HG02981 (cell line): Measurements from ENCODE around the gene CMTM3.
"Not testable (repeated sequence)": the region's sequence is repeated elsewhere in the genome, so short reads cannot be mapped to it uniquely, and the experiment has no call there.

Experiments used
- ATAC-seq: cut with Tn5 transposase; IDR thresholded peaks from one replicate; pipeline ENCODE4 v1.9.1; 2021; ENCODE audit warnings: mild to moderate bottlenecking, moderate library complexity; ENCODE audit not compliant: unreplicated experiment

CMTM3 gene

DNA sequence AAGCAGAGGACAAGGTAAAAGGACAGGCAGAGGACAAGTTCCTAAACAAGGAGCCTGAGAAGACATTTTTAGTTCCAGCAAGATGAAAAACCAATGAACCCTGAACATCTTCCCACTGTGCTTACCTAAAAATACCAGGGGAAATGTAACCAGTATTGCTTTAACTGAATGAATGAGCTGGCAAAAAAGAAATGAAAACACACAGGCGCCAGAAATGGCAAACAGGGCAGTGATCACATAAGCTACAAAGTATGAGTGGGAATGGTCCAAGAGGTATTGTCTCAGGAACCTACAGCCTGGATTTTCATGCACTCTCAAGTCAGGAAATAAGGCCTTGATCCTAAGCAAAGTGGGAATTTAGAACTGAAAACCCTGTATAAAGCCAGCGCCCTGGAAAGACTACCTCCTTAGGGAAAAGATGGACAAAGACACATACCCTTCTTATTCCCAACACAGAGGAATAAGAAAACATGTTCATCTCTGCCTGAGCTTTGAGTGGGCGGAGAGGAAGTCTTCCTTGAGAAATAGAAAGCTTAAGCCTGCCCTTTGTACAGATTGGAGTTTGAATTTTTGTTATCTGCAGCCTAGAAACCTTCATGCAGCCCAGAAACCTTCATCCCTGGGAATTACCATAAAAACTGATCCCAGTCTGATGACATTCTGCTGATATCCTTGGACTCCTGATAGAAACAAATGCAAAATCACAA lies 23.1 kb upstream of the CMTM3 start:
- no peak for ATAC-seq

DNA sequence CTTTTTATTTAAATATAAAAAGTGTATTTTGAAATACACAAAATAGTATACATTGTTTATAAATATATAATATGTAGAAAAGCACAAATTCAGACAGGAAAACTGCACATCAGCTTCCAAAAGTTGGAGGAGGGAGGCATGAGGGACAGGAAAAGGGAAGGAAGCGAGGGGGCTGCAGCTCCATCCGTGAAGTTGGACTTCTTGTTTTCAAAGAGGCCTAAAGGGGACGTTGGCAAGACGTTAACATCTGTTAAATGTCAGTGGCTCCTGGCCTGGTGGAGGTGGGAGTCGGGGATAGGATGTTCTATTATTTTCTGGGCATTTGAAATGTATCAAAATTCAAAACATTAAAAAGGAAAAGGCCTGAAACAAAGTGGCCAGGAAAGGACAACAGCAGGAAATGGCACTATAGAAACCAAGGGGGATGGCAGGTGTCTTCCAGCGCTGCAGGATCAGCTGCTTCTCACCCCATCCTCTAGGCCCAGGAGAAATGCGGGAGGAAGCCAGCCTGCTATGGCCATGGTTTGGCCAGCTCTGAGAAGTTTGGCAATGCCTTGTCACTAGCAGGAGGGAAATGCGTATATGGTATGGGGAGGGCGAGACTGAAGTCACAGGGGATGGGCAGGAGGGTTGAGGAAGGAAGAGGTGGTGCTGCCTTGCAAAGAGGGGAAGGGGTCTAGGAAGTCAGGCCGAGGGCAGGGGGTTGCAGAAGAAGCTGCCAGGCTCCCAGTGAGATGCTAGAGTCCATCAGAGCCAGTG lies 18.8 kb upstream of the CMTM3 start:
- ATAC-seq, result no peak

DNA sequence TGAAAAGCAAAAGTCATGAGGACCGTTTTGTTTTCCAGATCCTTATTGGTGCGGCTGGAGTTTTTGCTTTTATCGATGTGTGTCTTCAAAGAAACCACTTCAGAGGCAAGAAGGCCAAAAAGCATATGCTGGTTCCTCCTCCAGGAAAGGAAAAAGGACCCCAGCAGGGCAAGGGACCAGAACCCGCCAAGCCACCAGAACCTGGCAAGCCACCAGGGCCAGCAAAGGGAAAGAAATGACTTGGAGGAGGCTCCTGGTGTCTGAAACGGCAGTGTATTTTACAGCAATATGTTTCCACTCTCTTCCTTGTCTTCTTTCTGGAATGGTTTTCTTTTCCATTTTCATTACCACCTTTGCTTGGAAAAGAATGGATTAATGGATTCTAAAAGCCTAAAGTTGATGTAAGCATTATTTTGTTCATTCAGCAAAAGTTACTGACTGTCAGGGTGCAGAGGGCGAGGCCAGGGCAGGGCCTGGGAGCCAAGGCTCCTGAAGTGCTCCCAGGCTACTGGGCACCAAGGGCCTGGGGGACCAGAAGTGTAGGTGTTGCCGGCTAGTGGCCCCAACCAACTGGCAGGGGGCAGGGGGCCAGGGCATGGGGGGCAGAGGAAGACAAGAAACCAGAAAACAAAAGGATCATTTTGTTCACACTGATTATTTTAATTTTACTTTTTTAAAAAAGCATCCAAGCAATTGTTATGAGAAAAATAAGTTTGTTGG lies 16.5 kb upstream of the CMTM3 start:
- no peak for ATAC-seq

DNA sequence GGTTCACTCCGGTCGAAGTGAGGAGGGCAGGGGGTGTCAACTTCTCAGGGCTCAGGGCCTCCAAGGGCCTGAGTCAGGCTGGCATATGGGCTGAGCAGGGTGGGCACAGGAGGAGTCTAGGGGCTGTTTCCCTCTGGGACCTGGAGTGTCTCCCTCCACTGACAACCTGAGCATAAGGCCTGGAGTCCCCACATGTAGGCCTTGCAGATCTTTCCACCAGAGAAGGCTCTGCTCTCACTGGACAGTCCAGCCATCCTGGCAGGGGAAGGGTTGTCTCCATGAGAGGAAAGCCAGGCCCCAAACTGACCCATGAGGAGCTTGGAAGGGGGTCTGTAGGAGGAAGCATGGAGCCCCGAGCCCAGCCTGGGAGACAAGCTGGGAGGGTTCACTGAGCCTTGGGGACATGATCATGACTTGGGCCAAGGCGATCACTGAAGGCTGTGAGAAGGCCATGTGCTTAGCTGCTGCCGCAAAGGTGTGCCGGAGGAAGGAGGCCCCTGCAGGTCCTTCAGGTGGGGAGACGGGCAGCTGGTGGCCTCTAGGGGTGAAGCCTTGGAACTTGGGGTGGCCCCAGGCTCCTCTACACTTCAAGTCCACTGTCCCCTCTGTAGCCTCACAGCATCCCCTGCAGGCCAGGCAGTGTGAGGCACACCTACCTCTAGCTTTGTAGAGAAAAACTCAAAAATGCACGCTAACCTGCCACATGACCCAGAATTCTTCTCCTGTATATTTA lies 15.4 kb upstream of the CMTM3 start:
- ATAC-seq, result peak; percentile 61

DNA sequence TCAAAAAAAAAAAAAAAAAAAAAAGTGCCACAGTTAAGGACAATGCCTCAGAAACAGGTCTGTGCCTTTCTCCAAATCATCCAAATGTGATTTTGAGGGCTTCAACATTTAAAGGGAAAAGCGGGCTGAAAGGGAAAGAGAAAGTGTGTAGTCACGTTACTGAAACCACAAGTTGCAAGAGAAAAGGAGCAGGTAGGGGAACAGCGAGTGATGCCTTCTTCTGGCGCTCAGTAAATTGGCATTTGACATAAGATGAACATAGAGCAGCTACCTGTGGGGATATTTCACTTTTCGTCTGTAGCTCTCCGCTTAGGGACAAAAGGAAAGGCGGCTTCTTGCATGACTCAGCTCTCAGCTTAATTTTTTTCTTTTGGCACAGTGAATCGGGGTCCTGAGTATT lies 14.2 kb upstream of the CMTM3 start:
- no peak for ATAC-seq

DNA sequence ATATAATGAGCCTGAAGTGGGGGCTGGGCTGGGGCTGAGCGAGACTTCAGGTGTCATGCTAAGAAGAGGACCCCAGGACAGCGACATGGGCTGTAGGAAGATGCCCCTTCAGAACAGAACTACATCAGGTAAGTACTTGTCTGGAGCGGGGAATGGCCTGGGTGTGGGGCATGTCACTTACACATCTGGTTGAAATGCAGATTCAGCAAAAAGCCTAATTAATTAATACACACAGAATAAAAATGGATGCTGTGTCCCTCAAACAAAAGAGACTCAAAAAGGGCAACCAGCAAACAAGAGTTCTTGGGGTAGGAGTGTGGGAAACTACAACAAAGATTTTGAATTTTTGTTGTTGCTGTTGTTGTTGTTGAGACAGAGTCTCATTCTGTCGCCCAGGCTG lies 13.5 kb upstream of the CMTM3 start:
- no peak for ATAC-seq

DNA sequence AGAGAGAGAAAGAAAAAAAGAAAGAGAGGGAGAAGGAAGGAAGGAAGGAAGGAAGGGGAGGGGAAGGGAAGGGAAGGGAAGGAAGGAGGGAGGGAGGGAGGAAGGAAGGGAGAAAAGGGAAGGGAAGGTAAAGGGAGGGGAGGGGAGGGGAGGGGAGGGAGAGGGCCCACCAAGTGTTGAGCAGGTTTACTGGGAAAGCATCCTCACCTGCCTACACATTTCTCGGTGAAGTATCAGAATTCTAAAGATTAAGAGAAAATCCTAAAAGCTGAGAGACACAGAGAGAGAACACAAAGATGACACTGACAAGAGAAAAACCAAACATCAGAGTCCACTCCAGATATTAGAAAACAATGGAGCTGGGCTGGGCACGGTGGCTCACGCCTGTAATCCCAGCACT lies 12.3 kb upstream of the CMTM3 start:
- ATAC-seq, result no peak

DNA sequence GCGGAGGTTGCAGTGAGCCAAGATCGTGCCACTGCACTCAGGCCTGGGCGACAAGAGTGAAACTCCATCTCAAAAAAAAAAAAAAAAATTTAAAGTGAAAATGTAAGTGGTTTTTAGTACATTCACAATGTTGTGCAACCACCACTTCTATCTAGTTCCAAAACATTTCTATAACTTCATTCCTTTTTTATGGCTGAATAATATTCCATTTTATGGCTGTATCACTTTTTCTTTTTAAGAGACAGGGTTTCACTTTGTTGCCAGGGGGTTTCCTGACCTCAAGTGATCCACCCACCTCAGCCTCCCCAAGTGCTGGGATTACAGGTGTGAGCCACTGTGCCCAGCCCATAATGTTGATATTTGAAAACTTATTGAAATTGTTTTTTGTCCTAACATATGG lies 11.7 kb upstream of the CMTM3 start:
- ATAC-seq, result no peak

DNA sequence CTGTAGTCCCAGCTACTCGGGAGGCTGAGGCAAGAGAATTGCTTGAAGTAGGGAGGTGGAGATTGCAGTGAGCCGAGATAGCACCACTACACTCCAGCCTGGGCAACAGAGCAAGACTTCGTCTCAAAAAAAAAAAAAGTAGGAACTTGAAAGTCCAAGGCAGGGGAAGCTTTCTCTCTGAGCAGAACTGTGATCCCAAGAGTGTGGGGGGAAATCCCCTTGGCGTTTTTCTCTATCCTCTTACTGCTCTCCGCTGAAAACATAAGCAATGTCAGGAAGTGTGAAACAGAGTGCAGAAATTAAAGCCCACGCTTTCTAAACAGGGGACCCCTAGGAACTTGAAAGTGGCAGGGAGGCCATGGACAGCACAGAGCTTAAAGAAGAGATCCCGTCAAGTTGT lies 9.8 kb upstream of the CMTM3 start:
- ATAC-seq, result no peak

DNA sequence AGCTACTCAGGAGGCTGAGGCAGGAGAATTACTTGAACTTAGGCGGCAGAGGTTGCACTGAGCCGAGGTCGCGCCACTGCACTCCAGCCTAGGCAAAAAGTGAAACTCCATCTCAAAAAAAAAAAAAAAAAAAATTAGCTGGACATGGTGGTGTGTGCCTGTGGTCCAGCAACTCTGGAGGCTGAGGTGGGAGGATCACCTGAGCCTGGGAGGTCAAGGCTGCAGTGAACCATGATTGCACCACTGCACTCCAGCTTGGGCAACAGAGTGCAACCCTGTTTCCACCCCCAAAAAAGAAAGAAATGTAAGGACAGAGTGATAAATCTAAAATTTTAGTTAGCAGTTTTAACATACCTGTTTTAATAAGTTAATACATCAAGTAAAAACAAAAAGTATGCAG lies 7.9 kb upstream of the CMTM3 start:
- ATAC-seq, result not testable (repeated sequence)

DNA sequence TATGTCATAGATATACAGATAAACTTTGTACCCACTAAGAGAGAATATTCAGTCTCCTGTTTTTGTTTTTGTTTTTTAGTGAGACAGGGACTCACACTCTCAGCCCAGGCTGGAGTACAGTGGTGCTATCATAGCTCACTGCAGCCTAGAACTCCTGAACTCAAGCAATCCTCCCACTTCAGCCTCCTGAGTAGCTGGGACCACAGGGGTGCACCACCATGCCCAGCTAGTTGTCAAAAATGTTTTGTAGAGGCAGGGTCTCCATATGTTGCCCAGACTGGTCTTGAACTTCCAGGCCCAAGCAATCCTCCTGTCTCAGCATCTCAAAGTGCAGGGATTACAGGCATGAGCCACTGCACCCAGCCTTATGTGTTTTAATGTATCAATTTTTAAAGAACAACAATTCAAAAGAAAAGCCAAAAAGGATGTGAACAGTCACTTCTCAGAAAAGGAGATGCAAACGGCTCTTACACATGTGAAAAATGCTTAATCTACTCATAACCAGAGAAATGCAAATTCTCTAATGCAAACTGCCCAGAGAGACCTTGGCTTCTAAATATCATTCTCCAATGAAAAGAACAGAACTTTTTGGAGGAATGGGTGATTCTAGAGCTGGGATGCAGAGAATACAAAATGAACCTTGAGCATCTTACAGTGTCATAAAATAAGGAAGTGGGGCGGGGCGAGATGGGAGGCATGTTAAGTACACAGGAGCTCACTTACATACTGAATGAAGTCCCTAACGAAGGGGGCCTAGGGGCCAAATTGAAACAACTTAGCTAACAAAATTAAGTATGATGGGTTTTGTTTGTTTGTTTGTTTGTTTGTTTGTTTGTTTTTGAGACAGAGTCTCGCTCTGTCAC lies 7.3 kb upstream of the CMTM3 start:
- no peak for ATAC-seq

DNA sequence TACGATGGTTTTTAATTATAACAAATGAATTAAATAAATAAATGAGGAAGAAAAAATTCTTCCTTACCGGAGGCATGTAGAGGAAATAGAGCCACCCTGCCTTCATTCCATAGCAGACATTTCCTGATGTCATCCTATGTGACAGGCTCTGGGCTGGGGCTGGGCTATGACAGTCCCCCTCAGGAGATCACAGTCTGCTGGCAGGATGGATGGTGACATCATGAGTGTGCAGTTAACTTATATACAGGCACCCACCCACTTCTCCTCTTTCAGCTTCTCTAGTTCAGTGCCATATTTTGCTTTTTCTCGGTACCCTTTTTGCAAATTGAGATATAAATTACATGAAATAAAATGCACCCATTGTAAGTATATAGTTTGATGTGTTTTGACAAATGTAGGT lies 6.4 kb upstream of the CMTM3 start:
- no peak for ATAC-seq

DNA sequence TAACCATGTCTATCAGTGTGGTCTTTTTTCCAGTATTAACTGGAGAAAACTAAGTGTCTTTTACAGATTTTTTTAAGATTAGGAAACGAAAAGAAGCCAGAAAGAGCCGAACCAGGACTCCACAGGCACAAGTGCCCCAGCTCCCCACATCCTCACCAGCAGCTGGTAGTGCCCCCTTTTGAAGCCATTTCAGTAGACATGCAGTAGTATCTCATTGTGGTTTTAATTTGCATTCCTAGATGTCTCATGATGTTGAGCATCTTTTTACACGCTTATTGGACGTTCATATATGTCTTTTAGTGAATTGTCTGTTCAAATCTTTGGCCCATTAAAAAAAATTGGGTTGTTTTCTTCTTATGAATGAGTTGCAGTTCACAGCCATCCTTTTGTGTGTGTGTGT lies 4.8 kb upstream of the CMTM3 start:
- no peak for ATAC-seq

DNA sequence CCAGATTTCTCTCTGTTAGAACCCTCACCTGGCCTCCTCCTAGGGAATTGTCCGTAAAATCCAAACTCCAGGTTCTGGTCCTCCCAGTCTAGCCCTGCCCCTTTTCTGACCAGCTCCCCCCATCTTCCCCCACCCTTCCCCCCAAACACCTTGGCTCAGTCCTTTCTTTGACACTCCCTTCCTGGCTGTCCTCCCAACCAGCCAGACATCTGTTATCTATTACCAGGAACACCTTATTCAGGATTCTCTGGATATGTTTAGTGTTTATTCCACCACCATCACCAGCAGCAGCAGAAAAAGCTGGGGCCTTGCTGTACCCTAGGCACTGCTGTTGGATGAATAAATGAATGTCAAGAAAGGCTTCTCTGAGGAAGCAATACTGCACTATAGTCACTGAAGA lies 4.0 kb upstream of the CMTM3 start:
- no peak for ATAC-seq

DNA sequence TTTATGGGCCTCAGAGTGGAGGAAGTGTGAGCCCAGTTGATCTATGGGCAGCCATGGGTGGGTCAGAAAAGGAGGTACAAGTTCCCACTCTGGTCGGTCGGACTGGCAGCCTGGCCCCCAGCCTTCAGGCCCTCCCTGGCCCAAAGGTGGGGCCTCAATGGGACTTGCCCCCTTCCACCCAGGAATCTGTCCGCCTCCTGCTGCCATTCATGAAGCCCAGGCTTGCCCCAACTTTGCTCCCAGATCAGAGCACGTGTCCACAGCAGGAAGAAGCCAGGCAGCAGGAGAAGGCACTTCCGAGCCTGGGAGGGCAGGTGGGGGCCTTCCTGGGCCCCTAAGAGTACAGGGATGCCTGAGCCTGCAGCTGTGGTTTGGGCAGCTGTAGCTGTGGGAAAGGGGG lies 3.0 kb upstream of the CMTM3 start:
- no peak for ATAC-seq

DNA sequence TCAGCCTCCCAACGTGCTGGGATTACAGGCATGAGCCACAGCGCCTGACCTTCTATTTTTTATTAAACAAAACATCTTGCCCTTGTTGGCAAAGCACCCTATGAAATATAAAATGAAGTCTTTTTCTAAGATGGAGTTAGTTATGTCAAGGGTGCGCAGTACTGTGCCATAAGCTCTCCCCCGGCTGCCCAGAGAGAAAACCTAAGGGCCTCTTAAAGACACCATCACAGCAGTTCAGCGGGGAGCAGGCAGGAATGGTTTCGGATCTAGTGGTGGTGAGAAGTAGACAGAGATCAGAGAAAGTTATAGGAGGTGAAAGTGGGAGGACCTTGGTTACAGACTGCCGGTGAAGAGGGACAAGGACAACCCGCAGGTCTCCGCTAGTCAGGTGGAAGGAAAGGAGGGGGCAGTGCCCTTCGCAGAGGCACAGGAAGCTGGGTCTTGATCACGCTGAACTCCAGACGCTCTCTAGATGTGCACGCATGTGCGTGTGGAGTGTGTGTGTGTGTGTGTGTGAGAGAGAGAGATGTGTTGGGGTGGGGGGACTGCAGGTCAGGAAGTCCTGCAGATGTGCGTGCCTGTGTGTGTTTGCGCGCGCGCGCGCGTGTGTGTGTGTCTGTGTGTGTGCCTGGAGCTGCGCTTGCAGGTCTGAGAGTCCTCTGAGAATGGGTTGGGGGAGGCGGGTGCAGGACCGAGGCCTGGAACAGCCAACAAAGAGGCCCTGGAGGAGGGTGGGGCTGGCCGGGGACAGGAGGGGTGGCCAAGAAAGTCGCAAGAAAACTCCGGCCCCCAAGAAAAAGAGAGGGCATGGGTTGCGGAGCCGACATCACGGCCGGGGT lies 748 bp upstream of the CMTM3 start:
- no peak for ATAC-seq

DNA sequence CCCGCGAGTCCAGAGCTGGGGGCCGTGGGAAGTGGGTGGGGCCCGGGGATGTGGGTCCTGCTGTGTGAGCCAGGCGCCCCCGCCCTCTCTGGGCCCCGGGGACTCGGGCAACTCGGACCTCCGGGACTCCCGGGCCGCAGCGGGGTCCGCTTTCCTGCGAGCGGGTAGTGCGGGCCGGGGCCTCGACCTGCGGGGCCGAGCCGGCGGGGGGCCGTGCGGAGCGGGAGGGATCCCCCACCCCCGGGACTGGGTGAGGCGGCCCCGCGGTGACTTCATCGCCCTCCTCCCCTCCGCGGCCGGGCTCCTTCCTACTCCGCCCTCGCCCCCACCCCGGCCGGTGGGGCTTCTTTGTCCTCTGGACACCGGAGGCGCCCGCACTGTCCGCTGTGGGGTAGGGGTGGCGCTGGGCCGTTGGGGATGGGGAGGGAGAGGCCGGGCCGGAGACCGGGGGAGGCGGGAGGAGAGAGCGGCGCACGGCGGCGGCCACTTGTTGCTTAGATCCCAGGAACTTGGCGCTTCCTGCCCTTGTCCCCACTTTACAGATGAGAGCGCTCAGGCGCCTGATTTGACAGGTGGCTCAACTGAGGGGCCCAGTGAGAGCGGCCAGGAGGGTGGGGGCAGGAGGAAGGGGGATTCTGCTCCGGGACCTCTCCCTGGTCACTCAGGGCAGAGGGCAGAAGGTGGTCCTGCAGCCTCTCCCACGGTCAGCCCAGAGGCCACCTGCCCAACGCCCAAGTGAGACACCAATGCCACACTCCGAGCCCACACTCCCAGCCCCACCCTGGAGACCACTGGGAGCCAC lies 874 bp downstream of the CMTM3 start:
- ATAC-seq, result peak; percentile 0

DNA sequence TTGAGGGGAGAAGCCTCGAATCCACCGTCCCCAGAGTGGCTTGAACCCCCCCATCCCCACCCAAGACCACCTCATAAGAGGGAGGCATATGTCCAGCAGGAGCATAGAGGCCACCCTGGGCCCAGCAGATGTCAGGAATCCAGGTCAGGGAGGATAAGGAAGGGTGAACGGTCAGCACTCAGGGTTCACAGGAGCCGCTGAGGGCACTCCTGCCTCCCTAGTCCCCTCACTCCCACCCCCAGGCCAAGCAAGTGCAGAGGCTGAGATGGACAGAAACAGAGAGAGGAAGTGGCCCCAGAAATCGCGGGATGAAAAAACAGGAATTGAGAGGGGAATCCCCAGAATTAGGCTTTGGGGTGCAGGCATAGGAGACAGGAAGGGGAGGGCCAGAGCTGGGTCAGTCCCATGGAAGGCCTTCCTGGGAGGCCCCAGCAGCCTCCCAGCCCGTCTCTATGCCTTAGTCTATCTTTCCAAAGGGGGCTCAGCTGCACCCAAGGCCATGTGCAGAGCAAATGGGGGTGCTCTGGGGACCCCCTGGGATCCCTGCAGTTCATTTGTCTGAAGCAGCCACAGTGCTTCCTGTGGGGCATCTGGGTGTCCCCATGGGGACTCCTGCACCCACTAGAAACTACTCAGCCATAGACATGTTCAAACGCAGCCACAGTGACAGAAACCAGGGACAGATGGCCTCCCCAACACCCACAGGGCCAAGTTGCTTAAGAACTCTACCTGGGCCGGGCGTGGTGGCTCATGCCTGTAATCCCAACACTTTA lies 1.7 kb downstream of the CMTM3 start:
- ATAC-seq, result peak; percentile 55
